ENCODE measurements around the gene TSPAN18.
A peak's percentile ranks its signal among the peaks of the same experiment; 100 is the strongest.

TSPAN18 gene

DNA sequence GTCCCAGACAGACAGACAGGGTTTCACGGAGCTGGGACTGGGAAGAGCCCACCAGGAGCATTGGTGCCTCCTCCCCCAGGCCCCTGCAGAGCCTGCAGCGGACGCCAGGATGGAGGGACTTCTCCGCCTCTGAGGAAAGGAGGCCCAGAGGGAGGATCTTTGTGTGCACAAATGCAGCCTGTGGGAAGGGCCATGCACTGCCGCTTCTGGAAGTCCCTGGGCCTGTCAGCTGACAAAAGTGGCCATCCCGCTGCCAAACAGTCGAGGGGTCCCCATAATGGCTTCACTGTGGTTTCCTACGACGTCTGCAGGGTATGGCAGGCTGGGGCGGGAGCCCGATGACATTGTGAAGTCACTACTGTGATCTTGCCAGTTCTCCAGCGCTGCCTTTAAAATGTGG lies 150.1 kb downstream of the TSPAN18 start:
- no peak for DNase-seq

DNA sequence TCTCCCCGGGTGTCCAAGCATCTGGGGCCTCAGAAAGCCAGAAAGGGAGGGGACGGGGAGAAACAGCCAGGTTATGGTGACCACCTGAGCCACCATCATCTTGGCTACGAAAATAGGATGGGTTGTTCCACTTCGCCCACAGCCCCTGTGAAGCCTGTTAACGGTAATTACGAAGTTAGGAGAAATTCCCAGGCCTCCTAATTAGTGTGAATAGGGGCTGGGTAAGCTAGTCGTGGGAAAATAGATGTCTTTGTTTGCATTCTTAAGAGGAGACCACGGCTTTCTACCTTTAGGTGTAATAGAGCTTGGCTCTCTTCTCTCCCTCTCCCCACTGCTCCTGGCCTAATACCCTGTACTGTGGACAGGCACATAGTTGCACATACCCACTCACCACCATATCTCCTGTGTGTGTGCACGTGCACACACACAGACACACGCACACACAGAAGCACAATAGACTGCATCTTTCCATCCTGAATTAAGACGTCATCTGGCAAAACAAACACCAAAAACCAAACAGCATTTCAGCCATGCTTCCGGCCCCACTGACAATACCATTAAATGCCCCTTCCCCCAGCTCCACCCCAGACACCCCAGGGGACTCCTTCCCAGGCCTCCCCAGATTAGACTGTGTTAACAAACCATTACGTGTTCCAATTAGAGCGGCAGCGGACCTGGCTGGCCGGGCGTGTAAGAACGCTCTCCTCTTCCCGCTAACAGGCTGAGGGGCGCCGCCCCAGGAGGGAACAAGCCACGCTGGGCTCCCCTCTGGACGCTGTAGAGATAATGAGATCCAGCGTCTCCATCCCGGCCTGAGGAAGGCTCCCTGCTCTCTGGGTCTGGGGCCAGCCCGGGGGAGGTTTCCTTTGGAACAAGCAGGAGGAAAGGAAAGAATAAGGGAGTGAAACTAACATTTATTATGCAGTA lies 151.1 kb downstream of the TSPAN18 start:
- no peak for DNase-seq

DNA sequence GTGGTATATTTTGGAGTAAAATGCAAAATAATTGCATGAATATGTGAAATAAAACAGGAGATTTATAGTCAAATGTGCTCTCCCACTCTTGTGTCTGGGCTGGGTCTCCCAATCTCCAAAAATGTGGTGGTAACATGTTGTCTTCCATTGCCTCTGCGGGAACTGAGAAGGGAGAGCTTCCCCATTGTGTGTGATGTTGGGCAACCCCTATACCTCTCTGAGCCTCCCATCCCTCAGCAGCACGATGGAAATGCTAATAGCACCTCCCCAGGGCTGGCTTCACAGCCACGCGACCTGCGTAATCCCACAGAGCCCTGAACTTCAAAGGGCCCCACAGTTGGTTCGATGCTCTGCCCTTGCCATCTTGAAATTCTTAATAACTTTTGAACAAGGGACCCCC lies 151.9 kb downstream of the TSPAN18 start:
- no peak for DNase-seq

DNA sequence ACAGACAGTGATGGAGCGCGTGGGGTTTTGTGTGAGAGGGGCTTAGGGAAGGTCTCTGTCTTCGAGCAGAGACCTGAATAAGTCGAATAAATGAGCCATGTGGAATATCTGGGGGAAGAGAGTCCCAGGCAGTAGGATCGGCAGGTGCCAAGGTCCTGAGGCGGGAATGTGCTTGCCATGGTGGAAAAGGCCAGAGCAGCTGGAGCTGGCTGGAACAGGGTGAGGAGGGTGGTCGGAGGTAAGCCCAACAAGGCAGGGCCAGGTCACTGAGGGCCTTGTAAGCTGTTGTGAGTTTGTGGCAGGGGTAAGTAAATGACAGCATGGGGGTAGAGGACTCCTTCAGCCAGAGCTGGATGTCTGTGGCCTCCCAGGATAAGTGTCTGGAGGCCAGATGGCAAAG lies 152.7 kb downstream of the TSPAN18 start:
- DNase-seq: no peak

DNA sequence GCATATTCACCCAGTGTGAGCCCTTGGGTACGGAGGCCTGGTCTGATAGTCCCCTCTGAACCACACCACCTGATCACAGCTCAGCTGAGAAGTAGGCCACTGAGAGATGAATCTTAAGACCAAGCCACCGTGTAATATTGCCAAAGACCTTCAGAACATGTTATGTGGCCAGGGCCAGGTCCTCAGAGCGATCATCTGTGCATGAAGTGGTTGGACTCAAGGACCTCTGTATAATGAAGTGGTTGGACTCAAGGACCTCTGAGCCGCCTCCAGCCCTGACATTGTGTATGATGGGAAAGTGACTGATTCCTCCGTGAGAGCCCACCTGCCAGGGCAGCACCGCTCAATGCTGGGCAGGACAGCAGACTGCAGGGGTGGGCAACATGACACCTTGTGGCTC lies 153.7 kb downstream of the TSPAN18 start:
- no peak for DNase-seq

DNA sequence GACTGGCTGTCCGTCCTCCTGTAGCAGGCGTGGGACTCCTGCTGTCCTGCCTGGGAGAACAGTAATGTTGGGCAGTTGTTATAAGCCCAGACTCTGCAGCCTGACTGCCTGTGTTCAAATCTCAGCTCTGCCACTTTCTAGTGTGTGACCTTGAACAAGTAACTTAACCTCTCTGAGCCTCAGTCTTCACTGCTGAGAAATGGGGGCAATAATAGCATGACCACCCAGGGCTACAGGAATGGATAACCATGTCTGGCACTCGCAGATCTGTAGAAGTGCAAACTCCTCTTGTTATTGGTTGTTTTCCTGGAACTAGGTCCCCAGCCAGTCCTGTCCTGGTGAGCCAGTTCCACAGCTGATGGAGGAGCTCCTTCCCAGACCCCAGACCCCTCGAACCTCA lies 154.2 kb downstream of the TSPAN18 start:
- no peak for DNase-seq

DNA sequence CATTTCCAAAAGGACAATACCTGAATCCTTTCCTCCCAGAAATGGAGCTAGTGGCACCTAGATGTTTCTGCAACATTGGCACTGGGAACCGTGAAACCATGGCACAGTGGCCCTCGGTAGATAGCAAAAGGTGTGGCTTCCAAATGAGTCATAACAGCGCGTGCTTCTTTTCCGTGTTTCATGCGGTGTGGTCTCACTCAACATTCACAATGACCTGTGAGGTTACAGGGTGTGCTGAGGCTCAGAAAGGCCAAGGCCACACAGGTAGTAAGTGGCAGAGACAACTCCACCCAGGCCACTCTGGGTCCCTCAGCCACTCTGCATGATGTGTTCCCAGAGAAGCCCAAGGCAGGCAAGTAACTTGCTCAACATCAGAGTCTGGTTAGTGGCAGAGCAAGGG lies 156.5 kb downstream of the TSPAN18 start:
- no peak for DNase-seq

DNA sequence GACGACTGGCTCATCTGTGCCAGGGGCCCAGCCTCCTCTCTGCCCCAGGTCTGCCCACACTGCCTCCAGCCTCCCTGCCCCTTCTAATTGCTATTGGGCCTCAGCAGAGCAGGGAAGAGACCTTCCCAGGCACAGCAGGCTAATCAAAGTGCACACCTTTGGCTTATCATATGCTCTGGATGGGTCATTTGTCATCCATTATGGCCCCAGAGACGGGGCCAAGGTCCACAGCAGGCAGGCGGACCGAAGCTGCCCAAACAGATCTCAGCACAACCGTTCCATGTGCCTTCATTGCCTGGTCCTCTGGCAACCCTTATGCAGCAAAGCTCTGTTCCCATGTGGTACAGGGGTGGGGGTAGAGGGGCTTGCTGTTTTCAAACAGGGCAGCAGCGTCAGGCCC lies 157.3 kb downstream of the TSPAN18 start:
- no peak for DNase-seq

DNA sequence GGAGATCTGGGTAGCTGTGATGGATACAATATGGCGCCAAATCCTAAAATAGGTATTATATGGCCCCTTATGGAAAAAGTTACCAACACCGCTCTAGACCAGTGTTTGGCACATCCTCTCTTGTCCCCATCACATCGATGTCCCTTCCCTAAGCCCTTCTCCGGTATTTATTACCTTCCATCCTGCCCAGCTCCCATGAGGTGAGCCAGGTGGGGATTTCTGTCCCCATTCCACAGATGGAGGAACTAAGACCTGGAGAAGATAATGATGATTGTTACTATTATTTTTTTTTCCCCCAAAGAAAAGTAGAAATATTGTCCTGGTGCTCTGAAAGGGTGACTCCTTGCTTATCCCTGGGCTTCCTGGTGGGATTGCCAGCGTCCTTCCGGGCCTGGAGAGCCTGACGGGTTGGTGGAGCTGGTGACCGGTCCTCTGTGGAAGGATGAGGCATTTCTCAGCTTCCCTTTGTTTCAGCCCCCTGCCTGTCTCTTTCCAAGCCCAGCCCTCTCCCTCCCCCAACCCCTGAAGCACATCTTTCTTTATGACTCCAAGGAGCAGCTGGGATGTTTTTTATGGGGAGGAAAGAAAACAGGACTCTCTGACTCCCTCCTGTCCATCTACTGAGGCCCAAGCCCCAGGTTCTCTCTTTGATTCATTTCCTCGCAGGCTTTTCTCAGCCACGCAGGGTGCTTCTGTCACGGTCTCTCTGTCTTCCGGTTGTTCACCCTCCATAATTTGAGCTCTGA lies 158.5 kb downstream of the TSPAN18 start:
- no peak for DNase-seq

DNA sequence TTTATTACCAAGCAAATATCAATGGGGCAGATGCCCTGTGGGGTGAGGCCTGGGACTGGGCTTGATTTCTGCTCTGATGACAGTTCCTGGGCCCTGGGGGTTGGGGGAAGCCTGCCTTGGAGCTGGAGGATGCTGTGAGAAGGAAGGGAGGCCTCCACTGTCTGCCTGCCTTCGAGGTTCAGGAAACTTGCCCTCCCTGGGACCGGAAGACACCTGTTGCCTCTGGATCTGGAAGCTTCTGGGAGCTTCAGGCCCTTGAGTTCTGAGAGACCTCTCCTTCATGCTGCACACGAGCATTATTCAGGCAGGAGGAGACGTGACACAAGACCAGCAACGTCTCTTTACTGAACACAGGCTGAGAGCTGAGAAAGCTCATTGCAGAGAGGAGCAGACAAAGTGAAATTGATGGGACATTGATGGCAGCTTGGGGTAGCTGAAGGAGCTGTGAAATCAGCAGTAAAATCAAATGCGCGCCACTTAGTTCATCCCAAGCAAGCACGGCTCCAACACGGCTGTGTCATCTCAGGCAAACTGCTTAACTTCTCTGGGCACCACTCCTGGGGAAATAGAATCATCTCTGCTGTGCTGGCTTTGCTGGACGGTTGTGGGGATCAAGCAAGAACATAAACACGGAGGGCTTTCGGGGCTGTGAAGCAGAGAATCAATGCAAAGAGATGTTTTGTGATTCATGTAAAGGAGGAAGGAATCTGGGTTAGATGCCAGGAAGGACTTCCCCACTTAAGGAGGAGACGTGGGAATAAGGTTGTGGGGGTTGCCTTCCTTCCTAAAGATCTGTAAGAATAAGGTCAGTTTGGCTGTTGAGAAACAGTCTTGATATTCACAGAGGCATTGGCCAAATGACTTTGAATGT lies 159.4 kb downstream of the TSPAN18 start:
- no peak for DNase-seq

DNA sequence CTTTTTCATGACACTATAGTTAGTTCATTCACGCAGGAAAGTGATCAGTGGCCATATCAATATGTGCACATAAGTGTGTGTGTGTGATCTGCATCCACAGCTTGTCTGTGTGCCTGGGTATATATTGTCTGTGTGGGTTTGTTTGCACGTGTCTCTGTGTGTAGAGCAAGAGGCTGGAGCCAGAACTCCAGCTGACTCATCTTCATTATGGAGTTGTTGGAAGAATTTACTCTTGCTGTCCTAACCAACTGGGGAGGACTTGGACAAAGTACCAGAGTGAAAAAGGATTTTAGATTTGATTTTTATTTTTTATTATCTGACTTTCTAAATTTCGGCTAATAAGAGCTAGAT lies 160.0 kb downstream of the TSPAN18 start:
- no peak for DNase-seq

DNA sequence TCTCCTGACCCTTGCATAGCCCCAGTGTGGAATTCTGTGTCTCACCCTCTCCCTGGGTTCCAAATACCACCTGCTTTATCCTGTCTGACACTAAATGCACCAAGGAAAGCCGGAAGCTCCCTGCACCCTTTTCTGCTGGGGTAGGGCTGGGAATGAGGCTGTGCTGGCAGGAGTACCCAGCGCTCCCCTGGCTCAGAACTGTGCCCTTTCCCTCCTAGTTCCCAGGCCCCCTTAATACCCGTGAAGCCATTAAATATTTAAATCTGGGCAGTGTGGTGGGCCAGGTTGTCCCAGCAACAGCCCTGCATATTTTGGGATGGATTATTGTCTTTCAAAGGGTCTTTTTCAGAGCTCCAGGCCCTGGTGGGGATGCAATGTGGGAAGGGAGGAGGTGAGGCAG lies 160.9 kb downstream of the TSPAN18 start:
- DNase-seq: no peak

DNA sequence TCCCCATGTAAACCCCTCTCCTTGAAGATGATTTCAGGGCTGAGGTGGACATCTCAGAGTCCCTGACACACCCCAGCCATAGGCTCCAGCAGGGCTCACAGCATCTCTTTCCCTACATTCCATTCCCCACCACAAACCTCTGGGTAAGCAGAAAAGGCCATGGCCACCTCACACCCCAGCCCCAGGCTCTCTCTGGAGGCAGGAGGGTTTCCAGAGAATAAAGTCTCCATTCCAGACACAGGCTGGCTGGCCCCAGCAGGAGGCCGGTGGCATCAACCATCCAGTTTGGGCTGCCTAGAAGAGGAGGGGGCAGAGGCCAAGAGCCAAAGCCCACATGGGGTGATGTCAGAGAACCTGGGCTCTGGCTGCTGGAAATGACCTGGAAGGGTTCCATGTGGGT lies 162.5 kb downstream of the TSPAN18 start:
- no peak for DNase-seq

DNA sequence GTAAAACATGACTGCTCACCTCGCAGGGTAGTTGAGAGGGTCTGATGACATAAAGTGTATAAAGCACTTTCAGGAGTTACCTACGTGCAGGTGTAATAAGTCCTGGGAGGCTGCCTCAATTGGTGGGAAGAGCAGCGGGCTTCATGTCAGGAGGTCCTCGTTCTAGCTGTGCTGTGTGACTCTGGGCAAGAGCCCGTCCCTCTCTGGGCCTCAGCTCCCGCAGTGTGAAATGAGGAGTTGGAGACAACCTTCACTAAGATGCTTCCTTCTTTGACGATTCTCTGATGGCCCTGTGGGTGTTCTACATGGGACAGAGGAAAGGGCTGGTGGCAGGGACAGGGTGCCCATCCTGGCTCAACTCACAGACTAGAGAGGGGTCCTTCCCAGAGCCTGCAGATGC lies 166.1 kb downstream of the TSPAN18 start:
- no peak for DNase-seq

DNA sequence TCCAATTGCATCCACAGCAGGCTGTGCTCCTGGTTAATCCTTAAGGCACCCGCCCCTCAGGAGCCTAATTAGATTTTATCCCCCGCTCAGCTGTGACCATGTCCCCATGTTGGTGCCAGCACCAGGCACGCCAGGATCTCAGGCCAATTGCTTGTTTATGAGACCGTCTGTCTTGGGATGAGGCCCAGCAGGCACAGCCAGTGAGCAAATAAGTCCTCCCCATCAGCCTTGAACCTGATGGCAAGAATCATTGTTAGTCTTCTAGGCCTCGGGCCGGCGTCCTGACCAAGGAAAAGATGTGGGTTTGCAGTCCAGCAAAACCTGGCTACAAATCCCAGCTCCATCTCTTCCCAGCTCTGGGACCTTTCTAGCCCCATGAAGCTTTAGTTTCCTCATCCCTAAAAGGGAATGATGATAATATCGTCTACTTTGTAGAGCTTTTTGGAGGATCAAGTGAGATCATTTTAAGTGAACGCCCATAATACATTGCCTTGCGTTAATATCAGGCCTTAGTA lies 166.6 kb downstream of the TSPAN18 start:
- peak; percentile 87 for DNase-seq

DNA sequence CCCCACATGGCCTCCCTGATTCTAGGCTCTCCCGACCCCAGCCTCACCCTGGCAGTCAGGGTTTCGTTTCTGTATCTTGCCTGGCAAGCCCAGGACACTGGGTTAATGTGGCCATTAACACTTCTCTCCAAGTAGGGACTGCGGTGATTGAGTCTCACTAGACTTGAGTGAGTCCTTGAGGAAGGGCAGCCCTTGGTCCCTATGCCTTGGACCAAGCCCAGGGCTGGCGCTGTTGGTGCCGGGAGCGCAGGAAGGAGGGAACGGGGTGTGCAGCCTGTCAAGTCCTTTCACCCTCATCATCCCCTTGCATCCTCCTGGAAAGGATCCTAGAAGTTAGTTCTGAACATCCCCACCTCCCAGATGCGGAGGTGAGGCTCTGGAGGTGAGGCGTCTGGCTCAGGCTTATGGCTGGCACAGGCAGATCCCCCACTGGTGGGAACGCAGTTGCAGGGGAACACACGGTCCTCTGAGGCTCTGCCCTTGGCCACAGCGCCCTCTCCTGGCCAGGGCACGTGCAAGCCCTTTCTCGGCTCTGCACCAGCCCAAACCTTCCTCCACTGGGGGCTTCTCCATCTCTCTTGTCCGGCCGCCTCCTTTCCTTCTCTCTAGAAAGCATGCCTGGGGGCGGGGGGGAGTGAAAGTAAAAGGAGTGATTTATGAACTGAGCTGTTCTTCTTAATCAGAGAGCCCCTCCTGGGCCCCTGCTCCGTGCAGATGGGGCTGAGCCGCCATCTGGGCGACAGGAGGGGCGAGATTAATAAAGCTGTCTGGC lies 167.3 kb downstream of the TSPAN18 start:
- peak; percentile 88 for DNase-seq

DNA sequence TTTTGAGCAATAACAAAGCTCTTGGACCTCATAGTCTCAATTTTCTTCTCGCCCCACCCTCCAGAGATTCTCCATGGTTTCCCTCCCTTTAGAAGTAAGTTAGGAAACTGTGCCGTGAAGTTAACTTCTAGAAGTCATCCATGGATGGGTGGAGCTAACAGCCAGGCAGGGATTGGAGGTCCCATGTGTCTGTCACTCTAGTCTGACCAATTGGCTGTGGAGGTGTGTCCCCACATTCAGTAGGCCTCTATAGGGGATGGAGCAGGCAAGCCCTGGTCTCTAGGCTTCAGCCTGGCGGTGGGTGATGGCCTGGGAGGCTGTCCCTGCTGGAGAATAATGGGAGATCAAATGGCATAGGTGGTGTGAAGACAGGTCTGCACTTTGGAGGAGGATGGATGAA lies 173.2 kb downstream of the TSPAN18 start:
- DNase-seq: no peak

DNA sequence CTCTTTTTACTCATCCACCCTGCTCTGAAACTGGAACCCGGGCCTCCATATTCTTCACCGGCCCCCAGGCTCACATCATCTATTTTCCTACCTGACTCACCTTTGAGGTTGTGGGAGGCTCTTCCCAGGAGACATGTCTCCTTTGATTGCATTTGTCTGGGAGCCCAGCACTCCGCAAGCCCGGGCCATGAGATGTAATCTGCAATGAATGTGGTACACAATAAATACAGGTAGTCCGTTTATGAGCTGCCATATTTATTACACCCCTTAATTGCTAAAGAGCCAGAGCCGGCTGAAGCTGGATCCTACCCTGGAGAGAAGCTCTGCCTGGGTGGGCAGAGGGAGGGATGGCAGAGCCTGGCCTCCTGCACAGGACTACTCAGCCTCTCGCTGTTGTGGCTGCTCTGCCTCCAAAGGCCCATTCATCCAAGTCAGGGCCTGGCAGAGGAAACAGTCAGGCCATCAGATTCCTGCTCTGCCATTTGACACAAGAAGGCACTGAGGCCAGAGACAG lies 174.4 kb downstream of the TSPAN18 start:
- no peak for DNase-seq

DNA sequence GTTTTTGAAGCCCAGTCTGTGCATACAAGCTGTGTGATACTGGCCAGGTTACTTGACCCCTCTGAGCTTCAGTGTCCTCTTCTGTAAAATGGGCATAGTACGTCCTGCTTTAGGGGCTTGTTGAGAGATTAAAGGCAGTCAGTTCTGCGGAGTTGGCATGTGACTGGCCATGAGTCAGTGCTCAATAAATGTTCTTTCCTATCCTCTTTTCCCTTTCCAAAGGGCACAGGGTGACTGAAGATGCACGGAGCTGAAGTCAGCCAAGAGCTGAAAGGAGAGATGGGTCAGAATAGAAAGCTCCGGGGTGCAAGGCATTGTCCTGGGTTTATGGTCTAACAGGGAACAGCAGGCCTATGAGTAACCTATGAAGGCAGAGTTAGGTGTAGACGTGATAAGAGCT lies 175.0 kb downstream of the TSPAN18 start:
- DNase-seq: no peak

DNA sequence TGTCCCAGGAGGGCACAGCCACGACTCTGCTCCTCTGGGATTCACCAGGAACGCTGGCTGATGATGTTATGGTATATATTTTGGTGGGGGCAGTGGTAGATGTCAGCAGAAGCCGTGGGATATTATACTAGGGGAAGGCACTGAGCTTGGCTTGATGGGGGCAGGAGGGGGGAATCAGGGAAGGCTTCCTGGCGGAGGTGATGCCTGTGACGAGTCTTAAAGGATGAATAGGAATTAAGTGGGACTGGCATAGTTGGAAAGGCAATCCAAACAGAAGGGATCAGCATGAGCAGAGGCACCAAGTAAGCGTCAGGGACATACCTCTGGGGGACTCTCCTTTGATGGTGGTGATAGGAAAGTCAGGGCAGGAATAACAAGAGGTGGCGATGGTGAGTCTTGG lies 176.3 kb downstream of the TSPAN18 start:
- no peak for DNase-seq

DNA sequence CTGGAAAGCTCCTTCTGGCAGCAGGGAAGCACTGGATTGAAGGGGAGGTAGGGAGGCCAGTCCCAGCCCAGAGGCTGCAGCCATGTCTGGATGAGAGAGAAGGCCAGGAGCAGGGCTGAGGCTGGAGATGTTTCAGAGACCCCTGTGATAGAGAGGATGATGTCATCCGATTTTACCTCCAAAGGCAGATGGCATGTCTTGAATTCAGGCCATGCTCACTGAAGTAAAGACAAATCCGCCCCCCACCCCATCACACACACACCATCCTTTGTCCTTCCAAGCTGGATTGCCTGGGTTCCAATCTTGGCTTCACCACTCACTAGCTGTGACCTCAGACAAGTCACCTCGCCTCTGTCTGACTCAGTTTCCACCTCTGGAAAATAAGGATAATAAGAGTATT lies 176.8 kb downstream of the TSPAN18 start:
- no peak for DNase-seq
